ENCODE results near the gene LHFPL4. TPM values are rescaled to one million over a fixed set of nuclear protein-coding genes. Genes with fewer than 3 reads are reported as not detected.

Gene LHFPL4
- total and polyA plus RNA-seq, 2 of the 13 experiments (the other 11 are each of a cell fraction or from before 2014, with no cell fraction given) = 0.02 to 0.03 TPM

GRCh38 chr3:9507586-9508578 is 45.7 kb downstream of the LHFPL4 start:
- Histone ChIP-seq H4K20me1 (ENCODE audit: insufficient read depth, low read length) (no peaks in the 10 kb centered on the region), H2AFZ (ENCODE audit: low read length) (no peak overlapping the region), H3K27ac (ENCODE audit: extremely low read length, insufficient read depth, low read length) (no peak overlapping the region), H3K9me3 (ENCODE audit: low read length) (no peaks in the 10 kb centered on the region), H3K27me3 (ENCODE audit: control insufficient read depth in 1 of 2, insufficient read depth in 2 of 2, low read length in 2 of 2) (peaks cover 0 to 31% of the 10 kb centered on the region in 2 experiments; a peak in 3 of 5 replicates), H3K4me3 (replicated peaks in 1 of 3; ENCODE audit: insufficient read depth in 1 of 3, low read depth in 2 of 3, low read length in 3 of 3) (no peak overlapping the region), H3K4me1 (ENCODE audit: insufficient read depth, low read length) (no peaks in the 10 kb centered on the region), H3K9ac (ENCODE audit: insufficient read depth, low read depth, low read length) (no peak overlapping the region), H3K79me2 (ENCODE audit: insufficient read depth, low read length) (no peaks in the 10 kb centered on the region), H3K36me3 (replicated peaks in 1 of 2; ENCODE audit: control insufficient read depth in 1 of 2, insufficient read depth in 2 of 2, low read length in 2 of 2) (no peaks in the 10 kb centered on the region), H3K4me2 (ENCODE audit: low read depth, low read length) (no peak overlapping the region)
- ATAC-seq (peak; percentile 10; the same call in 1 of the 3 replicates), FAIRE-seq (no peak), DNase-seq (ENCODE audit: low spot score) (no peak)
- TF ChIP-seq ZNF337 (CRISPR knock-in tag; IDR thresholded peaks at IDR 0.05; ENCODE audit: borderline replicate concordance, low read depth) = no peak
- WGBS (ENCODE audit: low lambda C conversion rate) = 16% methylated on average over 13 of the region's 14 CpGs
- in situ Hi-C loops (cut with HindIII; ENCODE audit: extremely low pct_ligation_motif_present, low pct_unique_long_range_greater_than_20kb) (no loop called here), intact Hi-C loops (cut with micrococcal nuclease; ENCODE audit: unreplicated experiment) (no loop called here)
- CTCF ChIA-PET (ENCODE audit: low intra/inter-chr PET ratio, low total read pairs) = no interaction called here
- POLR2A ChIA-PET = no interaction called here
- BruUV-seq (replicated peaks) = no TSS peak

- POLR2A ChIA-PET = interaction anchor here (1.3 kb wide), 1 partner anchor 290 kb away, joined by 3 read pairs; the partner anchor contains the start of gene ARPC4
- Histone ChIP-seq H2AFZ (ENCODE audit: low read length) (no peak overlapping the region), H3K4me3 (replicated peaks in 1 of 3; ENCODE audit: insufficient read depth in 1 of 3, low read depth in 2 of 3, low read length in 3 of 3) (no peak overlapping the region), H3K9ac (ENCODE audit: insufficient read depth, low read depth, low read length) (no peak overlapping the region), H3K27me3 (ENCODE audit: control insufficient read depth in 1 of 2, insufficient read depth in 2 of 2, low read length in 2 of 2) (peaks cover 2 to 36% of the 10 kb centered on the region in 2 experiments; a peak in 3 of 5 replicates), H3K4me2 (ENCODE audit: low read depth, low read length) (no peak overlapping the region), H3K27ac (ENCODE audit: extremely low read length, insufficient read depth, low read length) (no peak overlapping the region), H3K79me2 (ENCODE audit: insufficient read depth, low read length) (no peaks in the 10 kb centered on the region), H4K20me1 (ENCODE audit: insufficient read depth, low read length) (no peaks in the 10 kb centered on the region), H3K36me3 (replicated peaks in 1 of 2; ENCODE audit: control insufficient read depth in 1 of 2, insufficient read depth in 2 of 2, low read length in 2 of 2) (no peaks in the 10 kb centered on the region), H3K9me3 (ENCODE audit: low read length) (no peaks in the 10 kb centered on the region), H3K4me1 (ENCODE audit: insufficient read depth, low read length) (peaks cover 8% of the 10 kb centered on the region)
- intact Hi-C loops (cut with micrococcal nuclease; ENCODE audit: unreplicated experiment) = loop anchor here (2.0 kb wide), 1 partner anchor 224 kb away; no protein-coding TSS in a partner anchor
- peak; percentile 31 for ATAC-seq
- BruUV-seq (replicated peaks) = no TSS peak
- DNase-seq (ENCODE audit: low spot score) = peak; percentile 72
- CTCF ChIA-PET (ENCODE audit: low intra/inter-chr PET ratio, low total read pairs) = interaction anchor here (1.4 kb wide), 1 partner anchor 223 kb away, joined by 5 read pairs; no protein-coding TSS in a partner anchor
- 0% methylated on average over 3 of the region's 4 CpGs for WGBS (ENCODE audit: low lambda C conversion rate)
- FAIRE-seq = peak; percentile 87
- in situ Hi-C loops (cut with HindIII; ENCODE audit: extremely low pct_ligation_motif_present, low pct_unique_long_range_greater_than_20kb) = loop anchor here (5.0 kb wide), 1 partner anchor 224 kb away; no protein-coding TSS in a partner anchor
- TF ChIP-seq PHF20 (CRISPR knock-in tag; IDR thresholded peaks at IDR 0.05) (no peak), BATF2 (CRISPR knock-in tag; IDR thresholded peaks at IDR 0.05) (no peak), NFE2L1 (CRISPR knock-in tag; IDR thresholded peaks at IDR 0.05; ENCODE audit: borderline replicate concordance) (no peak), PITX1 (CRISPR knock-in tag; IDR thresholded peaks at IDR 0.05) (peak; percentile 77; the same call in 1 of the 2 replicates), RAD21 (CRISPR knock-in tag; IDR thresholded peaks at IDR 0.05) (peak; percentile 74), ZNF3 (CRISPR knock-in tag; IDR thresholded peaks at IDR 0.05) (0 out of 2 replicates have a peak, but pooled peaks have one; percentile 32), PRDM10 (CRISPR knock-in tag; IDR thresholded peaks at IDR 0.05; ENCODE audit: low read depth) (0 out of 2 replicates have a peak, but pooled peaks have one; percentile 33), MIER2 (CRISPR knock-in tag; IDR thresholded peaks at IDR 0.05) (0 out of 2 replicates have a peak, but pooled peaks have one; percentile 45)
- TF ChIP-seq, protein P1, sequence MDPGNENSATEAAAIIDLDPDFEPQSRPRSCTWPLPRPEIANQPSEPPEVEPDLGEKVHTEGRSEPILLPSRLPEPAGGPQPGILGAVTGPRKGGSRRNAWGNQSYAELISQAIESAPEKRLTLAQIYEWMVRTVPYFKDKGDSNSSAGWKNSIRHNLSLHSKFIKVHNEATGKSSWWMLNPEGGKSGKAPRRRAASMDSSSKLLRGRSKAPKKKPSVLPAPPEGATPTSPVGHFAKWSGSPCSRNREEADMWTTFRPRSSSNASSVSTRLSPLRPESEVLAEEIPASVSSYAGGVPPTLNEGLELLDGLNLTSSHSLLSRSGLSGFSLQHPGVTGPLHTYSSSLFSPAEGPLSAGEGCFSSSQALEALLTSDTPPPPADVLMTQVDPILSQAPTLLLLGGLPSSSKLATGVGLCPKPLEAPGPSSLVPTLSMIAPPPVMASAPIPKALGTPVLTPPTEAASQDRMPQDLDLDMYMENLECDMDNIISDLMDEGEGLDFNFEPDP (CRISPR knock-in tag; conservative IDR thresholded peaks at IDR 0.05) = 0 out of 2 replicates have a peak, but pooled peaks have one; percentile 65
Measured at GRCh38 chr3:9503283-9503682, 50.3 kb downstream of the LHFPL4 start.

Data from HepG2 (cell line).